Suprapubic skin (tissue), 3 donors: ENCODE data around the gene KCTD21.

Source experiments
- CTCF ChIP-seq, 2 donors: fragments of 200-600 bp in 1 of 2; fragments of 450-650 bp in 1 of 2; sonication (generic) in 1 of 2; IDR thresholded peaks; one replicate each; pipeline ENCODE4 v1.5.1; 2016 to 2019; ENCODE audit warnings: antibody characterized with exemption in 2 of 2, mild to moderate bottlenecking in 1 of 2, moderate library complexity in 1 of 2
- POLR2A ChIP-seq, 2 donors: fragments of 450-650 bp; IDR thresholded peaks; one replicate each; pipeline ENCODE4 v1.6.1; 2017; ENCODE audit warnings: antibody characterized with exemption in 2 of 2, mild to moderate bottlenecking in 2 of 2, moderate library complexity in 2 of 2

GRCh38 chr11:78158987-78159652 is 29.3 kb downstream of the KCTD21 start:
- TF ChIP-seq CTCF (IDR thresholded peaks at IDR 0.05) = no peak
- no peak for TF ChIP-seq POLR2A (IDR thresholded peaks at IDR 0.05)
